ENCODE results near the gene TBC1D2.
"Not testable (repeated sequence)": the region's sequence is repeated elsewhere in the genome, so short reads cannot be mapped to it uniquely, and the experiment has no call there.

The TBC1D2 gene

DNA sequence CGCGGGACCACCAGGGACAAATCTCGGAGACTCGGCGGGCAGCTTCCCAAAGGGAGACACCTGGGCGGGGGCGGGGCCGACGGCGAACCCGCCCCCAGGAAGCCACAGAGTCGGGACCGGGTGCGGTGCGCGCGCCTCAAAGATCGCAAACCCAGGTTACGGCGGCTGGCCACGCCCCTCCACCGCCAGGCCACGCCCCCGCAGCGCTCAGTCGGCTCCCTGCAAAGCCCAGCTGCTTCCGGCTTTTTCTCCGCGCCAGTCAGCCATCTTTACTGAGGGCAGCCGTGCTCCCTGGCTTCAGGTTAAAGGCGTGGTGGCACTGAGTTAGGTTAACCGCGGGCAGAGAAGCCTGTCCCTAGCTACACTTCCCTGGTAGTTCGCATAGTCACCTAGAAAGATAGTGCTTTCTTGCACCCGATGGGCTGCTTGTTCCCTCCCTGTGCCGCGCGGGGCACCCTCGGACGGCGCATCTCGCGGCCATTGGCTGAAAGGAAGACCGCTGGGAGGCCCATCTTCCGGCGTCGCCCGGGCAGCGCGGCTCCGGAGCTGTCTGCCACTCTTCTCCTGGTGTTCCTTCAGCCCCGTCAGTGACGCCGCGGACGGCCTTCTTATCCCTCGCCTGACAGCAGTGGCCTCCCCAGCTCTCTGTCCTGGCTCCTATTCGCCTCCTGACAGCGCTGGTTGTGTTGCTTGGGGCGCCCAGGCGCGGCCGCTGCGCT, at the start of gene TBC1D2:
TBC1D2 (minus strand) TSS at position 72 of the 719 bp plus-strand sequence. CDS start 108 bp downstream, outside the sequence.
- peak; percentile 92 to 94 (median 94) for DNase-seq (ENCODE audit: low read depth in 3 of 3)

DNA sequence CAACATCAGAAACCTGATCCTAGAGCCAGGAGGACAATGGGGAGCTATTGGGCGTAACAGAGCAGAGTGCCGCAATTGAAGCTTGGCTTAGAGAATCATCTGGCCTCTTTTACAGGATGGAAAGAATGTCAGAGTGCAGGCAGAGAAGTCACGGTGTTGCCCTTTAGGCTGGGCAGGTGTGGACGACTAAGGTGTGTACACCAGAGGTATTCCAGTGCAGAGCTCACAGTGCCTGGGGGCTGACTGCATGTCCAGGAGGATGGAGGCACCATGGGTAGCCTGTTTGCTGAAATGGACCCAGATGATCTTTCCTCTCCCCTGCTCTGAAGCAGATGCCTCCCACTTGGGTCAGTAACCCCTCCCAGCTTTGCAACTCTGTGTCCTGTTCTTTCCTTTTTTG, 48.9 kb upstream of the TBC1D2 start:
- DNase-seq (ENCODE audit: low read depth in 3 of 3), result no peak

DNA sequence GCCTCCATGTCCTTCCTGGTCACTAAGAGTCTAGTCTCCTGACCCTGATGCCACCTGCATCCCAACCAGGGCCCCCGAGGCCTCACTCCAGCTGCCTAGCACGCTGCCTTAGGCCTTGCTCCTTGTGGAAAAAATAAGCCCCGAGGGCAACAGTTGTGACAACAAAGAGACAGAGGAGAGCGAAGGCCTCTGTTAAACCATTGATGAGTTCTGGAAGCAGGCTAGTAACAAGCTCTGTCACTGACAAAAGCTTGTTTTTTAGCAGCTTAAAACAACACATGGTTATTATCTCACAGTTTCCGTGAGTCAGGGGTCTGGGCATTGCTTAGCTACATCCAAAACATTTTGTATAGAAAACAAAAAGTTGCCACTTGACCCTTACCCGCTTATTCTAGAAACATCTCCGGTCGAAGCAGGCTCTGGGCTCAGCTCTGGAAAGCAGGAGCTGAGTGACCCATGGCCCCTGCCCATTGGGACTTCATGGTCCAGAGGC, 48.2 kb upstream of the TBC1D2 start:
- no peak for DNase-seq (ENCODE audit: low read depth in 3 of 3)

GRCh38 chr9:98302938-98303632, 47.6 kb upstream of the TBC1D2 start:
- no peak for DNase-seq (ENCODE audit: low read depth in 3 of 3)

GRCh38 chr9:98302150-98302549, 46.7 kb upstream of the TBC1D2 start:
- no peak for DNase-seq (ENCODE audit: low read depth in 3 of 3)

GRCh38 chr9:98300611-98301010, 45.2 kb upstream of the TBC1D2 start:
- no peak for DNase-seq (ENCODE audit: low read depth in 3 of 3)

DNA sequence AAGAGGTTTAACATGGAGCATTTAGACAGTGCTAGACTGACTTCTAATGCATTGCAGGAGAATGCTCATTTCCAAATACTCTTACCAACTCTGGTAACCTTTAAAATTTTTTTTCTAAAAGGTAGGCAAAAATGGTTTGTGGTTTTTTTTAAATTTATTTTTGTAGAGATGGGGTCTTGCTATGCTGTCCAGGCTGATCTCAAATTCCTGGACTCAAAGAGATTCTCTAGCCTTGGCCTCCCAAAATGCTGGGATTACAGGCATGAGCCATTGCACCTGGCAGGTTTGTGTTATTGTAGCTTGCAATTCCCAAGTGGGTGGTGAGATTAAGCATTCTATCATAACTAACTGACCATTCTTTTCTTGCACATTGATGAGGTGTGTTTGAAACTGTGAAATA, 43.0 kb upstream of the TBC1D2 start:
- DNase-seq (ENCODE audit: low read depth in 3 of 3), result no peak

DNA sequence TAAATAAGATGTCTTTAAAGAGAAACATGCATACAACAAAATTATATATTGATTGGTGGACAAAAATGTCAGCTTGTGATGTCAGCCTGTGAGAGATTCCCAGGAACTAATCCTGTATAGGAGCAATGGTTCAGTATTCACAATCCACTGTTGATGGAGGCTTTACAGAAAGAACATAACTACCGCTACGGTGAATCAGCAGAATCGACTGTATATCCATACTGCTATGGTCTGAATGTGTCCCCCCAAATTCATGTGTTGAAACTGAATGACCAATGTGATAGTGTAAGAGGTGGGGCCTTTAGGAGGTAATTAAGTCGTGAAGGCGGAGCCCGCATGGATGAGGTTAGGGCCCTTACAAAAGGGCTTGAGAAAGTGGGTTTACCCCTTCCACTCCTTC, 40.4 kb upstream of the TBC1D2 start:
- DNase-seq (ENCODE audit: low read depth in 3 of 3), result no peak

GRCh38 chr9:98291820-98292219, 36.4 kb upstream of the TBC1D2 start:
- DNase-seq (ENCODE audit: low read depth in 3 of 3), result no peak

GRCh38 chr9:98290411-98290810, 35.0 kb upstream of the TBC1D2 start:
- DNase-seq (ENCODE audit: low read depth in 3 of 3), result no peak

DNA sequence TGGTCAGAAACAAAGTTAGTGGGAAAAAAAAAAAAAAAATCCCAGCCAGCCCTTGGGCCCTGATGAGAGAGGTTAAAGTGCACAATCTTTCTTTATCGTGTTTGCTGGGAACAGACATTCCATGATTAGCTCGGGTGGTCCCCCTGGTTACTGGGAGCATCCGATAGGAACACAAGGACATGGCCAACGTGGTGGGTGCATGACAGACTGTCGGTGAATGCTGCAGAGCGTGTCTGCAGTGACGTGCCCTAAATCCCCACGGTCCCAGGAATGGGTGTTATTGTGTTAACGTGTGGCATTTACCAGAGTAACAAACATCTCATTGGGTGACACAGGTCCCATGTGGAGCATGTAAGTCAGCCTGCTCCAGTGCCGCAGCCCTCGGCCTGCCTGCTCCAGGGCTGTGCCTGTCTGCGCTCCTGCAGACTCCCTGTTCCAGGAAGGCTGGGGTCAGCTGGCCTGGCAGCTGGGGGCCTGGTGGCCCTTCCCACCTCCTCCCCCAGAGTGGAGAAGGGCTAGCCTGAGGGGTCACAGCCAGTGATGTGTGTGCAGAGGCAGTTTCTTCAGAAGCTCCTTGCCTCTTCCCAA, 34.3 kb upstream of the TBC1D2 start:
- no peak for DNase-seq (ENCODE audit: low read depth in 3 of 3)

DNA sequence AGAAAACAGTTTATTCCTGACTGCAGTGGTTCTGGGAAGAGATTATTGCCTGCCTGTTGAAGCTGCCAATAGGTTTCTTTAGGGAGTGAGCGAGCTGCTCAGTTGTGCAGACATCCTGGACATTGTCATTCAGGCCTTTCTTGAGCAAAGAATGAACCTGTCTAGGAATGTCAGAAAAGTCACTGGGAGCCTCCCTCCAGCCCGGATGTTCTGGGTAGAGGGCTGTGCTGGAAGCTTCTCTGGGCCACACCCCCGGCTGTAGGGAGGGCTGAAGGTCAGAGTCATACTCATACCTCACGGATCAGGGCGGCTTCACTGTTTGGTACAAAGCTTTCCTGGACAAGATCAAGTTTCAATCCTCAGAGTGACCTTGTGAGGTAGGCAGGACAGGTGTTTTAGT, 33.4 kb upstream of the TBC1D2 start:
- no peak for DNase-seq (ENCODE audit: low read depth in 3 of 3)

DNA sequence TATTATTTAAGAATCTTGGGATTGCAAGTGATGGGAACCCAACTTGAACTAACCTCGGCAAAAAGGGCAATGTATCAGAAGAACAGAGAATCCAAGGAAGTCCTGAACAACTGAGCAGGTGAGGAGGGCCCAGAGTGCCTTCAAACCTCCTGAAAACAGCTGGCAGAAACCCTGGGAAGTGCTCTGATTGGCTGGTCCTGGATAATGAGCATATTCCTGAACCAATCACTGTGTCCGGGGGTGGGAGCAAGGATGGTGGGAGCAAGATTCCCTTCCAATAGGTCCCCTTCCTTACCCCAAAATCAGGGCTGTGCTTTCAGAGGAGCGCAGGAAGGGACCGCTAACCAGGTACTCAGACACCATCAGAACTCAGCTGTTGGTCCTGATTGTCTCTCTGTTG, 31.9 kb upstream of the TBC1D2 start:
- no peak for DNase-seq (ENCODE audit: low read depth in 3 of 3)

GRCh38 chr9:98285446-98285845, 30.0 kb upstream of the TBC1D2 start:
- no peak for DNase-seq (ENCODE audit: low read depth in 3 of 3)

DNA sequence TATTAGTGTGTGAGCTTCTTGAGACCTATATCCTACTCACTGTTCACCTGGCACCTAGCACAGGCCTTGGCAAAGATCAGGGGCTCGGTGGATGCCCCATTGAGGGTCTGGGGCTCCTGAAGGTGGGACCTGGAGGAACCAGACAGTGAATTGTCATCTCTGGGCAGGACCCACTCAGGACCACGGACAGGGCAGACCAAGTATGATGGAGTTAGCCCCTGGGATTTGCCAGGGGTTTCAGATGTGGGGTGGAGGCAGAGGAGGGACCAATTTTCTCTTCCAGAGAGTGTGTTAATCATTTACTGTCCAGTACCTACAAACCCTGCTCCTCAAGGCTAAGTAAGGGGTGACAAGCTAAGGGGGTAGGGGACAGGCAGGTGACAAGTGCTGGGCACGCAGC, 29.3 kb upstream of the TBC1D2 start:
- no peak for DNase-seq (ENCODE audit: low read depth in 3 of 3)

DNA sequence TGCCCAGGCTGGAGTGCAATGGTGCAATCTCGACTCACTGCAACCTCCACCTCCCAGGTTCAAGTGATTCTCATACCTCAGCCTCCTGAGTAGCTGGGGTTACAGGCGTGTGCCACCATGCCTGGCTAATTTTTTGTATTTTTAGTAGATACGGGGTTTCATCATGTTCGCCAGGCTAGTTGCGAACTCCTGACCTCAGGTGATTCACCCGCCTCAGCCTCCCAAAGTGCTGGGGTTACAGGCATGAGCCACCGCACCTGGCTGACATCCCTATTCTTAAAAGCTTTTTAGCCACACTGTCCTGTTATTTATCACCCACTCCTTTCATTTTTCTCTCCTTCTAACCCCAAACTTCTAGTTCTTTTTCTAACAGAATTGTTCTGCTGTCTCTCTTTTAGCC, 27.7 kb upstream of the TBC1D2 start:
- DNase-seq (ENCODE audit: low read depth in 3 of 3), result not testable (repeated sequence)

DNA sequence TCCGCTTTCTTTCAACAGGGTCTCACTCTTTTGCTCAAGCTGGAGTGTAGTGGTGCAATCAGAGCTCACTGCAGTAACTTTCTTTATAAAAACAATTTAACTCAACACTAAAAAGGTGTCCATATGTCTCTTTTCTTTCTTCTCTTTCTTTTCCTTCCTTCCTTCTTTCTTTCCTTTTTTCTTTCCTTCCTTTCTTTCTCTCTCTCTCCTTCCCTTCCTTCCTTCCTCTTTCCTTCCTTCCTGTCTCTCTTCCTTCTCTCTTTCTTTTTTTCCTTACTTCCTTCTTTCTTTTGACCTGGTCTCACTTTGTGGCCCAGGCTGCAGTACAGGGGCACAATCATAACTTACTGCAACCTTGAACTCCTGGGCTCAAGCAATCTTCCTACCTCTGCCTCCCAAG, 25.8 kb upstream of the TBC1D2 start:
- no peak for DNase-seq (ENCODE audit: low read depth in 3 of 3)

GRCh38 chr9:98280574-98280973, 25.1 kb upstream of the TBC1D2 start:
- no peak for DNase-seq (ENCODE audit: low read depth in 3 of 3)

GRCh38 chr9:98280162-98280561, 24.7 kb upstream of the TBC1D2 start:
- DNase-seq (ENCODE audit: low read depth in 3 of 3), result no peak

DNA sequence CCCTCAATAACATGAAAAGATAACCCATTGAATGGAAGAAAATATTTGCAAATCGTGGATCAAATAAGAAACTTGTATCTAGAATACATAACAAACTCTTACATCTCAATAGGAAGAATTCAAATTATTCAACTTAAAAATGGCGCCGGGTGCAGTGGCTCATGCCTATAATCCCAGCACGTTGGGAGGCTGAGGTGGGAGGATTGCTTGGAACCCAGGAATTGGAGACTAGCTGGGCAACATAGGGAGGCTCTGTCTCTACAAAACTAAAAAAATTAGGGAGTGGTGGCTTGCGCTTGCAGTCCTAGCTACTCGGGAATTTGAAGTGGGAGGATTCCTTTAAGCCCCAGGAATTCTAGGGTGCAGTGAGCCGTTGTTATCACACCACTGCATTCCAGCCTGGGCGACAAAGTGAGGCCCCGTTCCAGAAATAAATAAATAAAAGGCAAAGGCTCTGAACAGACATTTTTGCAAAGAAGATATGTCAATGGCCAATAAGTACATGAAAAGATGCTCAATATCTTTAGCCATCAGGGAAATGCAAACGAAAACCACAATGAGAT, 21.5 kb upstream of the TBC1D2 start:
- no peak for DNase-seq (ENCODE audit: low read depth in 3 of 3)

GRCh38 chr9:98275159-98275558, 19.7 kb upstream of the TBC1D2 start:
- DNase-seq (ENCODE audit: low read depth in 3 of 3), result no peak

- DNase-seq (ENCODE audit: low read depth in 3 of 3), result no peak
These were observed 16.6 kb upstream of the TBC1D2 start for GRCh38 chr9:98272083-98272482.

DNA sequence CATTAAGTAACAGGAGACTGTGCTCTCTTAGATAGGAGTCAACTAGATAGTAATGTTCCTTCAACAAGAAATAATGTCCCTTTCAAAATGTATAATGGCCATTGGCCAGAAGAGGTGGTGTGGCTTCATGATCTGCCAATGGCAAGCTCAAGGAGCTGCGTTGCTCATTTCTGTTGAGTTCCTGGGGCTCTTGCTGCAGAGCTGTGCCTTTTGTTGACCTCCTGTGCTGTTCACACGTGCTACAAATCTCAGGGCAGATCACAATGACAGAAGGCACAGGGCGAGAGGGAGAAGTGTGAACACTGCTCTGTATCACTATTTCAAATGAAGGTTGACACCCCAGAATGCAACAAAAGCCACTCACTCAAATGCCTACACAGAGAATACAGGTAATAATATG, 16.0 kb upstream of the TBC1D2 start:
- DNase-seq (ENCODE audit: low read depth in 3 of 3), result no peak
